ENCODE data around the gene C16orf78. TPM values are rescaled to one million over a fixed set of nuclear protein-coding genes. Genes with fewer than 3 reads are reported as not detected.

Gene C16orf78
- total RNA-seq, 1 donor from 2014 or later, result not detected

GRCh38 chr16:49407873-49408550 is 34.4 kb downstream of the C16orf78 start:
- DNase-seq (ENCODE audit: low spot score), result peak; percentile 93
- Mint-ChIP-seq H3K9me3 (peaks cover 2% of the 10 kb centered on the region), H3K36me3 (no peaks in the 10 kb centered on the region), H3K27ac (no peak overlapping the region), H3K27me3 (ENCODE audit: insufficient read depth, low read depth) (peaks cover 6% of the 10 kb centered on the region), H3K4me3 (no peak overlapping the region), H3K4me1 (peaks cover 15% of the 10 kb centered on the region)
- Histone ChIP-seq H3K9me3 (ENCODE audit: low read depth) (no peaks in the 10 kb centered on the region), H3K4me1 (no peaks in the 10 kb centered on the region), H3K4me2 (no peak overlapping the region), H3K27ac (no peak overlapping the region), H3K27me3 (no peaks in the 10 kb centered on the region), H3F3A (ENCODE audit: low read depth) (no peaks in the 10 kb centered on the region), H3K9ac (no peak overlapping the region), H3K4me3 (no peak overlapping the region), H3K79me2 (ENCODE audit: low read depth) (no peaks in the 10 kb centered on the region), H3K36me3 (no peaks in the 10 kb centered on the region), H4K20me1 (ENCODE audit: low read depth) (no peaks in the 10 kb centered on the region), H2AFZ (replicated peaks) (peak overlapping the region; percentile 80)
- TF ChIP-seq, protein P1, sequence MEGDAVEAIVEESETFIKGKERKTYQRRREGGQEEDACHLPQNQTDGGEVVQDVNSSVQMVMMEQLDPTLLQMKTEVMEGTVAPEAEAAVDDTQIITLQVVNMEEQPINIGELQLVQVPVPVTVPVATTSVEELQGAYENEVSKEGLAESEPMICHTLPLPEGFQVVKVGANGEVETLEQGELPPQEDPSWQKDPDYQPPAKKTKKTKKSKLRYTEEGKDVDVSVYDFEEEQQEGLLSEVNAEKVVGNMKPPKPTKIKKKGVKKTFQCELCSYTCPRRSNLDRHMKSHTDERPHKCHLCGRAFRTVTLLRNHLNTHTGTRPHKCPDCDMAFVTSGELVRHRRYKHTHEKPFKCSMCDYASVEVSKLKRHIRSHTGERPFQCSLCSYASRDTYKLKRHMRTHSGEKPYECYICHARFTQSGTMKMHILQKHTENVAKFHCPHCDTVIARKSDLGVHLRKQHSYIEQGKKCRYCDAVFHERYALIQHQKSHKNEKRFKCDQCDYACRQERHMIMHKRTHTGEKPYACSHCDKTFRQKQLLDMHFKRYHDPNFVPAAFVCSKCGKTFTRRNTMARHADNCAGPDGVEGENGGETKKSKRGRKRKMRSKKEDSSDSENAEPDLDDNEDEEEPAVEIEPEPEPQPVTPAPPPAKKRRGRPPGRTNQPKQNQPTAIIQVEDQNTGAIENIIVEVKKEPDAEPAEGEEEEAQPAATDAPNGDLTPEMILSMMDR (IDR thresholded peaks at IDR 0.05), result peak; percentile 96
- TF ChIP-seq EZH2 (IDR thresholded peaks at IDR 0.05), result no peak

GRCh38 chr16:49409121-49409520 is 35.5 kb downstream of the C16orf78 start:
- no peaks in the 10 kb centered on the region for H3K27me3 ChIP-seq
- Mint-ChIP-seq H3K27me3 (ENCODE audit: insufficient read depth, low read depth) (peaks cover 6% of the 10 kb centered on the region), H3K4me3 (no peak overlapping the region), H3K4me1 (peaks cover 15% of the 10 kb centered on the region), H3K9me3 (peaks cover 7% of the 10 kb centered on the region), H3K27ac (no peak overlapping the region), H3K36me3 (no peaks in the 10 kb centered on the region)
- no peaks in the 10 kb centered on the region for H3K79me2 ChIP-seq (ENCODE audit: low read depth)
- TF ChIP-seq, protein P1 (IDR thresholded peaks at IDR 0.05), result no peak
- TF ChIP-seq EZH2phosphoT487 (IDR thresholded peaks at IDR 0.05), result no peak
- TF ChIP-seq EZH2 (IDR thresholded peaks at IDR 0.05), result no peak
- H3F3A ChIP-seq (ENCODE audit: low read depth), result no peaks in the 10 kb centered on the region
- no peaks in the 10 kb centered on the region for H3K36me3 ChIP-seq
- no peaks in the 10 kb centered on the region for H3K9me3 ChIP-seq (ENCODE audit: low read depth)
- H3K4me2 ChIP-seq, result no peak overlapping the region
- no peak overlapping the region for H2AFZ ChIP-seq (replicated peaks)
- H3K27ac ChIP-seq, result no peak overlapping the region
- no peaks in the 10 kb centered on the region for H3K4me1 ChIP-seq
- no peaks in the 10 kb centered on the region for H4K20me1 ChIP-seq (ENCODE audit: low read depth)
- DNase-seq (ENCODE audit: low spot score), result no peak
- H3K4me3 ChIP-seq, result no peak overlapping the region
- no peak overlapping the region for H3K9ac ChIP-seq

GRCh38 chr16:49410226-49410625 is 36.6 kb downstream of the C16orf78 start:
- Mint-ChIP-seq H3K4me3 (no peak overlapping the region), H3K36me3 (no peaks in the 10 kb centered on the region), H3K27me3 (ENCODE audit: insufficient read depth, low read depth) (peaks cover 6% of the 10 kb centered on the region), H3K27ac (no peak overlapping the region), H3K9me3 (peaks cover 7% of the 10 kb centered on the region), H3K4me1 (peaks cover 17% of the 10 kb centered on the region)
- no peaks in the 10 kb centered on the region for H3K4me1 ChIP-seq
- no peak for DNase-seq (ENCODE audit: low spot score)
- no peak overlapping the region for H2AFZ ChIP-seq (replicated peaks)
- H3K9me3 ChIP-seq (ENCODE audit: low read depth), result no peaks in the 10 kb centered on the region
- H3K36me3 ChIP-seq, result no peaks in the 10 kb centered on the region
- no peaks in the 10 kb centered on the region for H3K27me3 ChIP-seq
- H3F3A ChIP-seq (ENCODE audit: low read depth), result no peaks in the 10 kb centered on the region
- H3K4me2 ChIP-seq, result no peak overlapping the region
- H3K9ac ChIP-seq, result no peak overlapping the region
- H3K4me3 ChIP-seq, result no peak overlapping the region
- no peaks in the 10 kb centered on the region for H3K79me2 ChIP-seq (ENCODE audit: low read depth)
- TF ChIP-seq, protein P1 (IDR thresholded peaks at IDR 0.05), result no peak
- TF ChIP-seq EZH2phosphoT487 (IDR thresholded peaks at IDR 0.05), result no peak
- H4K20me1 ChIP-seq (ENCODE audit: low read depth), result no peaks in the 10 kb centered on the region
- no peak overlapping the region for H3K27ac ChIP-seq

Data from neural progenitor cell (in vitro differentiated cells).